ENCODE results near the gene IGSF21. TPM values are rescaled to one million over a fixed set of nuclear protein-coding genes. Genes with fewer than 3 reads are reported as not detected.

Gene IGSF21
- total RNA-seq, 1 experiment from 2014 or later = not detected

- intact Hi-C loops (cut with micrococcal nuclease; ENCODE audit: unreplicated experiment) = no loop called here
- TF ChIP-seq CTCF (IDR thresholded peaks at IDR 0.05; ENCODE audit: unreplicated experiment) = no peak
- Mint-ChIP-seq H3K4me1 (ENCODE audit: low read depth, unreplicated experiment) (no peaks in the 10 kb centered on the region), H3K9me3 (ENCODE audit: low read depth, unreplicated experiment) (no peaks in the 10 kb centered on the region), H3K27me3 (ENCODE audit: unreplicated experiment) (peaks cover 58% of the 10 kb centered on the region), H3K4me3 (ENCODE audit: low read depth, unreplicated experiment) (no peak overlapping the region), H3K27ac (ENCODE audit: unreplicated experiment) (no peak overlapping the region), H3K36me3 (ENCODE audit: insufficient read depth, unreplicated experiment) (no peaks in the 10 kb centered on the region)
- no TSS peak for BruUV-seq (replicated peaks)
- DNase-seq = no peak
- CTCF ChIA-PET = no interaction called here
Measured at GRCh38 chr1:18333220-18333619, 225.6 kb downstream of the IGSF21 start.

GRCh38 chr1:18336801-18337200, 229.2 kb downstream of the IGSF21 start:
- Mint-ChIP-seq H3K27me3 (ENCODE audit: unreplicated experiment) (peaks cover 39% of the 10 kb centered on the region), H3K9me3 (ENCODE audit: low read depth, unreplicated experiment) (no peaks in the 10 kb centered on the region), H3K36me3 (ENCODE audit: insufficient read depth, unreplicated experiment) (no peaks in the 10 kb centered on the region), H3K4me1 (ENCODE audit: low read depth, unreplicated experiment) (no peaks in the 10 kb centered on the region), H3K4me3 (ENCODE audit: low read depth, unreplicated experiment) (no peak overlapping the region), H3K27ac (ENCODE audit: unreplicated experiment) (no peak overlapping the region)
- TF ChIP-seq CTCF (IDR thresholded peaks at IDR 0.05; ENCODE audit: unreplicated experiment) = no peak
- CTCF ChIA-PET = no interaction called here
- intact Hi-C loops (cut with micrococcal nuclease; ENCODE audit: unreplicated experiment) = no loop called here
- BruUV-seq (replicated peaks) = no TSS peak
- DNase-seq = no peak

DNA sequence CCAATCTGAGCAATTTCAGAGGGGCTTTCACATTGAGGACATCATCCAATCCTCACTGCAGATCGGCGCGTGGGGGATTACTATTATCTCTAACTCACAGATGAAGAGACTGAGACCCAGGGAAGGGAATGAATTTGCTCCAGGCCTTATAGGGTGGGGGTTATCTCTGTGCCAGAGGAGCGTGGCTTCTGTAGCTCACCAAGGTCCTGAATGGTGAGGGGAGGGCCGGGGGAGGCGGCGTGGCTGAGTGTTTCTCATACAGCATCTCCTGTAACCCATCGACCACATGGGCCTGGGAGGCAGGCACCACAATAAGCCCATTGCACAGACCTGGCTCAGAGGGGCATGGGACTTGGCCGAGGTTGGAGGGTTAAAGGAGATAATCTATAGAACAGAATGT, 230.2 kb downstream of the IGSF21 start:
- H3K27ac Mint-ChIP-seq (ENCODE audit: unreplicated experiment) = no peak overlapping the region
- BruUV-seq (replicated peaks) = no TSS peak
- CTCF ChIA-PET = no interaction called here
- peaks cover 29% of the 10 kb centered on the region for H3K27me3 Mint-ChIP-seq (ENCODE audit: unreplicated experiment)
- no peak overlapping the region for H3K4me3 Mint-ChIP-seq (ENCODE audit: low read depth, unreplicated experiment)
- TF ChIP-seq CTCF (IDR thresholded peaks at IDR 0.05; ENCODE audit: unreplicated experiment) = no peak
- H3K4me1 Mint-ChIP-seq (ENCODE audit: low read depth, unreplicated experiment) = no peaks in the 10 kb centered on the region
- no peaks in the 10 kb centered on the region for H3K36me3 Mint-ChIP-seq (ENCODE audit: insufficient read depth, unreplicated experiment)
- no peak for DNase-seq
- intact Hi-C loops (cut with micrococcal nuclease; ENCODE audit: unreplicated experiment) = no loop called here
- no peaks in the 10 kb centered on the region for H3K9me3 Mint-ChIP-seq (ENCODE audit: low read depth, unreplicated experiment)

GRCh38 chr1:18339161-18339560, 231.6 kb downstream of the IGSF21 start:
- intact Hi-C loops (cut with micrococcal nuclease; ENCODE audit: unreplicated experiment) = no loop called here
- Mint-ChIP-seq H3K27ac (ENCODE audit: unreplicated experiment) (no peak overlapping the region), H3K36me3 (ENCODE audit: insufficient read depth, unreplicated experiment) (no peaks in the 10 kb centered on the region), H3K4me1 (ENCODE audit: low read depth, unreplicated experiment) (no peaks in the 10 kb centered on the region), H3K9me3 (ENCODE audit: low read depth, unreplicated experiment) (peaks cover 2% of the 10 kb centered on the region), H3K27me3 (ENCODE audit: unreplicated experiment) (peaks cover 29% of the 10 kb centered on the region), H3K4me3 (ENCODE audit: low read depth, unreplicated experiment) (no peak overlapping the region)
- CTCF ChIA-PET = no interaction called here
- no peak for TF ChIP-seq CTCF (IDR thresholded peaks at IDR 0.05; ENCODE audit: unreplicated experiment)
- DNase-seq = peak; percentile 28
- BruUV-seq (replicated peaks) = no TSS peak
